GM12865 (cell line): ENCODE data around the gene PKD2L2.

Experiments
- DNase-seq: peaks from one replicate; pipeline ENCODE4 v3.0.0; 2010; ENCODE audit warnings: low read depth
- H3K4me3 ChIP-seq: 2 replicates; pipeline ENCODE4 v1.5.1; 2011; ENCODE audit warnings: mild to moderate bottlenecking, low read depth, low read length, control low read depth
- CTCF ChIP-seq: IDR thresholded peaks from 2 replicates; pipeline ENCODE4 v1.5.1; 2011; ENCODE audit warnings: low read length, control low read depth, low read depth, inconsistent platforms; ENCODE audit not compliant: insufficient read depth; ENCODE audit errors: missing control alignments

The PKD2L2 gene

GRCh38 chr5:137989419-137989818, 100.2 kb downstream of the PKD2L2 start:
- H3K4me3 ChIP-seq = no peak overlapping the region
- DNase-seq = no peak
- TF ChIP-seq CTCF = no peak
